ENCODE measurements around the gene CRYBG1.

Gene CRYBG1

DNA sequence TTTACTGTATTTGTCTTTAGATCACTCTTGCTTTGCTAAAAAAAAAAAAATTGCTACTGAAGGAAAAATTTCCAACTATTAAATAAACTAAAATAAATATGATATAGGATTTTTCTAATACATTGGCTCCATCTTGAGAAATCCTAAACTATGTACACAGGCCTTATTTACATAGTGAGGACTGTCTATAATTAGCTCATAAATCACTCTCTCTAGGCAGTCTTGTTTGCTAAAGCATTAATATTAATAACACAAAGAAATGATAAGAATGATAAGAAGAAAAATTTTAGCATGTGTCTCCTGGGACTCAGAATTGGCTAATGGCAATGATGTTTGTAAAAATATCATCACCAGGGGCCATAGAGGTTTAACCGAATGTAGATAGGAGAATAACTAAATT, 13.3 kb upstream of the CRYBG1 start:
- no peaks in the 10 kb centered on the region for H3K4me1 ChIP-seq (ENCODE audit: control insufficient read depth, insufficient read depth, low read length)
- H3K27ac ChIP-seq (ENCODE audit: low read depth, low read length), result no peak overlapping the region
- no peaks in the 10 kb centered on the region for H3K9me3 ChIP-seq (ENCODE audit: control insufficient read depth, insufficient read depth, low read depth, low read length)
- no peaks in the 10 kb centered on the region for H3K36me3 ChIP-seq (ENCODE audit: control insufficient read depth, insufficient read depth, low read length)
- no peaks in the 10 kb centered on the region for H3K27me3 ChIP-seq (ENCODE audit: control insufficient read depth, insufficient read depth, low read length)
- H3K9ac ChIP-seq (ENCODE audit: low read length), result no peak overlapping the region
- no peak overlapping the region for H3K4me3 ChIP-seq (ENCODE audit: low read depth, low read length)

DNA sequence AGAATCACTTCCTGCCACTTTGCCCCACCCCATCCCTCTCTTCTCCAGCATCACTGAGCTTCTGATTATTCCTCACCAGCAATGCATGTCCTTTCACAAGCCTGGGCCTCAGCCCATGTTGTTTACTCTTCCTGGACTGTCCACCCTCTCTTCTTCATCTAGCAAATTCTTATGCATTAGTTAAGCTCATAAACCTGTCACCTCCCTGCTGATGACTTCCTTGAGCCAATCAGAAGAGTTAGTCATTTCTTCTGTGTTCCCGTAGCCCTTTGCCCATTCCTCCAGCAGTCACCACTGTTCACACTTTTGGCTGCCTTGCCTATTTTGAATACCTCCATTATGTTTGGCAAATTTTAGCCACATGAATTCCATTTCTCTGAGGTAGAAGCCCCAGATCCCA, 4.1 kb upstream of the CRYBG1 start:
- H3K36me3 ChIP-seq (ENCODE audit: control insufficient read depth, insufficient read depth, low read length), result no peaks in the 10 kb centered on the region
- H3K9ac ChIP-seq (ENCODE audit: low read length), result no peak overlapping the region
- peaks cover 17% of the 10 kb centered on the region for H3K27me3 ChIP-seq (ENCODE audit: control insufficient read depth, insufficient read depth, low read length)
- H3K27ac ChIP-seq (ENCODE audit: low read depth, low read length), result no peak overlapping the region
- no peak overlapping the region for H3K4me3 ChIP-seq (ENCODE audit: low read depth, low read length)
- H3K9me3 ChIP-seq (ENCODE audit: control insufficient read depth, insufficient read depth, low read depth, low read length), result no peaks in the 10 kb centered on the region
- H3K4me1 ChIP-seq (ENCODE audit: control insufficient read depth, insufficient read depth, low read length), result 0 out of 2 replicates have a peak, but pooled peaks cover 3% of the 10 kb centered on the region

DNA sequence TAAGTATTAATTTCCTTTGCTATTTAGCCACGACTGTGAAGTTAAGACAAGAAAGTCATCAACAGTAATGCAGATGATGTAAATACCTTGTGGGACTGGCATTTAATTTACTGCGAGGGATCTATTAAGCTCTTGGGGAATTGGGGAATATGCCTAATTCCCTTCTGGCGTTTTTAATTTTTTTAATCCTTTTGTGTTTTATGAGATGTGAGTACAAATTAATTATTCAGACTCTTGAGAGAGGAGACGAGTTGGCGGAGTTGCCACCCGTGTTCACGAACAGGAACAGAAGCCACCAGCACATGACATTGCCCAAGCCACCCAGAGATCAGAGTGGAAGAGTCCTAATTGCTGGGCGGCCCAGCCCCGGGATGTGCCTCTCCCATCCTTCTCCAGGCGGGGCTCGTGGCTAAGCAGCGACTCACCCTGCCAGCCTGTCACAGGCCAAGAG, 533 bp upstream of the CRYBG1 start:
- Histone ChIP-seq H3K27ac (ENCODE audit: low read depth, low read length) (no peak overlapping the region), H3K9ac (ENCODE audit: low read length) (no peak overlapping the region), H3K36me3 (ENCODE audit: control insufficient read depth, insufficient read depth, low read length) (no peaks in the 10 kb centered on the region), H3K9me3 (ENCODE audit: control insufficient read depth, insufficient read depth, low read depth, low read length) (no peaks in the 10 kb centered on the region), H3K4me1 (ENCODE audit: control insufficient read depth, insufficient read depth, low read length) (0 out of 2 replicates have a peak, but pooled peaks cover 3% of the 10 kb centered on the region), H3K27me3 (ENCODE audit: control insufficient read depth, insufficient read depth, low read length) (peaks cover 23% of the 10 kb centered on the region), H3K4me3 (ENCODE audit: low read depth, low read length) (peak overlapping the region; percentile 85)

DNA sequence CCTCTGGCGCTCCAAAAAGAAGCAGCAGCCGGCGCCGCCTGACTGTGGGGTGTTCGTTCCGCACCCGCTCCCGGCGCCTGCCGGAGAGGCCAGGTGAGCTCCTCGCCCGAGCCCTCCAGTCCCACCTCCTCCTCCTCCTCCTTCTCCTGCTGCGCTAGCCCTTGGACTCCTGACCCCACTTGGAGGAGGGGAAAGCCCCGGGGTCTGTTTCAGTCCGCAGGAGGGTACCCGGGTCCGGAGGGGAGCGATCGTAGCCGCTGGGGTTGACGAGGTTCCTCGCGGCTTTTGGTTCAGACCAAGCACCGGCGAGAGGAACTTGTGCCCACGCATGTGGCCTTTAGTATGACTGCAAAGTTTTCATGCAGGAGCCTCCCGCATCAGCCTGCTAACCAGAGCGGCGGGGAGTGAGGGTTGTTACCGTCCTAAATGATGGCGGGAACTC, 493 bp downstream of the CRYBG1 start:
- Histone ChIP-seq H3K9ac (ENCODE audit: low read length) (peak overlapping the region; percentile 9), H3K27me3 (ENCODE audit: control insufficient read depth, insufficient read depth, low read length) (peaks cover 23% of the 10 kb centered on the region), H3K9me3 (ENCODE audit: control insufficient read depth, insufficient read depth, low read depth, low read length) (no peaks in the 10 kb centered on the region), H3K4me3 (ENCODE audit: low read depth, low read length) (peak overlapping the region; percentile 85), H3K36me3 (ENCODE audit: control insufficient read depth, insufficient read depth, low read length) (no peaks in the 10 kb centered on the region), H3K27ac (ENCODE audit: low read depth, low read length) (no peak overlapping the region), H3K4me1 (ENCODE audit: control insufficient read depth, insufficient read depth, low read length) (0 out of 2 replicates have a peak, but pooled peaks cover 3% of the 10 kb centered on the region)

DNA sequence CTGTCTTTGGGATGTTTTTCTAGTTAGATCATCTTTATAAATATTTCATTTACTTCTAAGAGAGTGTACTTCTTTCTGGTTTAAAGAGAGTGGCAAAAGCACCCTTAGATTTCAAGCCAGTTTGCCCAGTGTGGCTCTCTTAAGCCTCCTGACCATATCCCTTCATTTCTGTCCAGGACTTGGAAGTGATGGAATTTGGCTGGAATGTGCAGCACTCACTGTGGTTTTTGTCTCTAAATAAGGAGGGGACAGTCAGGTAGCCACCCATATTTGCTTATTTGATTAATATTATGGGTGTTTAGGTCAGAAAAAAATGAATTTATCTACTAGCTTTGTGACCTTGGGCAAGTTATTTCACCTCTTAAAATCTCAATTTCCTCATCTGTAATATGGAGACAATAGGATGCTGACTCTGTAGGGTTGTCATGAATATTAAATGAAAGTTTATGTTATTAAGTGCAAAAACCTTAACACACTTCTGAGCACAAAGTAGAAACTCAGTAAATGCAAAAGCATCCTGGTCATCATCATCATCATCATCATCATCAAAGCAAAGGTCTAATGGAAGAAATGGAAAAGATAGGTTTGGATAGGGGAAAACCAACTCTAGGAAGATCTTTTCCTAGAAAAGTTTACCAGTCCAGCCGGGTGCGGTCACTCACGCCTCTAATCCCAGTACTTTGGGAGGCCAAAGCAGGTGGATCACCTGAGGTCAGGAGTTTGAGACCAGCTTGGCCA, 3.1 kb downstream of the CRYBG1 start:
- no peak overlapping the region for H3K27ac ChIP-seq (ENCODE audit: low read depth, low read length)
- H3K27me3 ChIP-seq (ENCODE audit: control insufficient read depth, insufficient read depth, low read length), result peaks cover 23% of the 10 kb centered on the region
- H3K9me3 ChIP-seq (ENCODE audit: control insufficient read depth, insufficient read depth, low read depth, low read length), result no peaks in the 10 kb centered on the region
- H3K36me3 ChIP-seq (ENCODE audit: control insufficient read depth, insufficient read depth, low read length), result no peaks in the 10 kb centered on the region
- H3K4me1 ChIP-seq (ENCODE audit: control insufficient read depth, insufficient read depth, low read length), result 0 out of 2 replicates have a peak, but pooled peaks cover 3% of the 10 kb centered on the region
- H3K4me3 ChIP-seq (ENCODE audit: low read depth, low read length), result no peak overlapping the region
- H3K9ac ChIP-seq (ENCODE audit: low read length), result no peak overlapping the region

DNA sequence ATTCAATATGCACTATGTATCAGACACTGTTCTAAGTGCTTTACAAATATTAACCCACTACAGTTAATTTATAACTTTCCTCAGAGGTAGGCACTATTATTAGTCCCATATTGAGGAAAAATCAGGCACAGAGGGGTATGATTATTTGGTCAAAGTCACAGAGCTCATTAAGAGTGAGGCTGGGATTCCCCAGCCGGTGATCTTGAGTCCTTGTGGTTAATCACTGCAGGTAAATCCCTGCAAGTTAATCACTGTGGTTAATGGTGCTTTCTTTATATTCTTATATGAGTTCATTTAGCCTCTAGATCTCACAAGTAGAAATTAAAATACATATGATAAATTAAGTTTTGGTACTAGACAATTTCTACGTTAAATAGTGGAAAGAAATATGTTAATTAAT, 9.2 kb downstream of the CRYBG1 start:
- no peak overlapping the region for H3K27ac ChIP-seq (ENCODE audit: low read depth, low read length)
- H3K36me3 ChIP-seq (ENCODE audit: control insufficient read depth, insufficient read depth, low read length), result no peaks in the 10 kb centered on the region
- H3K4me1 ChIP-seq (ENCODE audit: control insufficient read depth, insufficient read depth, low read length), result peaks cover 5% of the 10 kb centered on the region; the same call in 1 of the 2 replicates
- no peak overlapping the region for H3K9ac ChIP-seq (ENCODE audit: low read length)
- no peaks in the 10 kb centered on the region for H3K27me3 ChIP-seq (ENCODE audit: control insufficient read depth, insufficient read depth, low read length)
- H3K9me3 ChIP-seq (ENCODE audit: control insufficient read depth, insufficient read depth, low read depth, low read length), result no peaks in the 10 kb centered on the region
- no peak overlapping the region for H3K4me3 ChIP-seq (ENCODE audit: low read depth, low read length)

DNA sequence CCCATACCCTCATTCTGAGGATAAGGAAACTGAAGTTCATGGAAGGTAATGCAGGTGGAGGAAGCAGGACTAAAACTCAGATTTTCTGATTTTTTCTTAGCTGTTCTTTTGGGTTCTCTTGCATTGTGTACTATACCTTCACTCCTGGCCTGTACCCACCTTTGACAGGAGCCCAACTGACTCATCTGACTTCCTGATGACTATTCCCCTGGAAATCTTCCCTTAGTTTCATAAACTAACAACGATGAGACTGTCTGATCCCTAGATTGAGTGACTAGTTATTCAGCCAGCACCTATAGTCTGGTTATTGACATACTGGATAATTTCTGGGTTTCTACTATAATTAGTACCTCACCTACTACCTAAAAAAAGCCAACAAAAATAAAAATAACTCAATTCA, 10.1 kb downstream of the CRYBG1 start:
- H3K4me1 ChIP-seq (ENCODE audit: control insufficient read depth, insufficient read depth, low read length), result peaks cover 5% of the 10 kb centered on the region; the same call in 1 of the 2 replicates
- H3K27me3 ChIP-seq (ENCODE audit: control insufficient read depth, insufficient read depth, low read length), result no peaks in the 10 kb centered on the region
- H3K9ac ChIP-seq (ENCODE audit: low read length), result no peak overlapping the region
- H3K4me3 ChIP-seq (ENCODE audit: low read depth, low read length), result no peak overlapping the region
- no peaks in the 10 kb centered on the region for H3K9me3 ChIP-seq (ENCODE audit: control insufficient read depth, insufficient read depth, low read depth, low read length)
- H3K27ac ChIP-seq (ENCODE audit: low read depth, low read length), result no peak overlapping the region
- no peaks in the 10 kb centered on the region for H3K36me3 ChIP-seq (ENCODE audit: control insufficient read depth, insufficient read depth, low read length)

DNA sequence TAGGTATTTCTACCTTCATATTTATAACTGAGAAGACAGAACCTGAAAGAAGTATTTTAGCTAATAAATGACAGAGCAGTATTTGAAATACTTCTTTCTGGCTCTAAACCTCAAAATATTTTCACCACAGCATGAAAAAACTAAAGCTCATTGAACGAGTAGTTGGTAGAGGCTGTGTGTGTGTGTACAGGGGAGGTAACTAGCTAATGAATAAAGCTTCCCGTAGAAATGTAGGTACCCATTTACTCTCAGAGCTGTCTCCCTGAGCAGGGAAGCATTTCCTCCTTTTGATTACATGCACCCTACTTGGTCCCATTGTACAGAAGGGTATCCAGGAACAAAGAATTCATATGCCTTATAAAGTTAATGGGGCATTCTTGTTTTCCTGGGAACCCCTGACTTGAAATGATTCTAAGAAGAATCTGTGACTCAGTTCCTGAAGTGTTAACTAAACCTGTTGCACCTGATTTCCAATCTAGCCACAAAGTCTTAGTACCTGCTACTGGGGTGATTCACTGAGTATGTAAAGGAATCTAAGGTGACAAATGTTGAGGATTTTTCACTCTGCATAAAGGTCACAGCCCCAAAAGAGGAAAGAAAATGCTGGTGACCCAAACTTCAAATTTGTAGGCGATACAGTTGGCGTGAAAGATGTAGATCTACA, 12.5 kb downstream of the CRYBG1 start:
- Histone ChIP-seq H3K36me3 (ENCODE audit: control insufficient read depth, insufficient read depth, low read length) (no peaks in the 10 kb centered on the region), H3K4me1 (ENCODE audit: control insufficient read depth, insufficient read depth, low read length) (peaks cover 5% of the 10 kb centered on the region; the same call in 1 of the 2 replicates)

DNA sequence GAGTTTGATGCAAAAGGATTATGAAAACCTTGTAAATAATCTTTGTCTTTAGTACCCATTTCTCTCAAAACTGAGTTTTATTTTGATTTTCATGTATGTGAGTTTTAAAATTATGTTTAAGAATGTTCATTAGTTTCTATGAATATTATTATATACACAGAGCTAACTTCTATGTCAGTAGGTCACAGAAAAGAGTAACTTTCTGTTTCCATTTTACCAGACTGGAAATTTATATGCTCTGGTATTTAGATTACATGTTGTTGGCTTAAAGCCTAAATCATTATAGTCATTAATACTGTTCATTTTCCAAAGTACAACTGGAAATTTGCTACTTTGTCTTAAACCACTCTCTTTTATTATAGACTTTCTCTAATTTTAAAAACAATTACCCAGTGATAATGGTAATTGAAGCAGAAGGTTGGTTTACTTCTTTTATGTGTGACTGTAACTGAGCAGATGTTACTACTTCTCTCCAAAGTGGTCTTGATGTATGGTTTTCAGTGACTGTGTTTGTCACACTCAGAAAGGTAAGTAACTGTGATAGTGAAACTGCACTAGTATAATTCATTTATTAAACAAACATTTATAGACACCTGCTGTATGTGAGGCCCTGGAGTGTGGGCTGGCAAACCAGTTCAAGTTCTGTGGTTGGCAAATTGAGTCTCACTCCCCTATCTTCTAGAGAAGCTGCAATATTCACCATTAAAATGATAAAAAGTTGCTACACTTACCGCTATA, 13.2 kb downstream of the CRYBG1 start:
- Histone ChIP-seq H3K9me3 (ENCODE audit: control insufficient read depth, insufficient read depth, low read depth, low read length) (no peaks in the 10 kb centered on the region), H3K27me3 (ENCODE audit: control insufficient read depth, insufficient read depth, low read length) (no peaks in the 10 kb centered on the region), H3K9ac (ENCODE audit: low read length) (no peak overlapping the region), H3K27ac (ENCODE audit: low read depth, low read length) (no peak overlapping the region), H3K4me1 (ENCODE audit: control insufficient read depth, insufficient read depth, low read length) (peaks cover 5% of the 10 kb centered on the region; the same call in 1 of the 2 replicates), H3K4me3 (ENCODE audit: low read depth, low read length) (no peak overlapping the region), H3K36me3 (ENCODE audit: control insufficient read depth, insufficient read depth, low read length) (no peaks in the 10 kb centered on the region)

More for the DNA sequence above, 12.5 kb downstream of the CRYBG1 start:
- H3K4me3 ChIP-seq (ENCODE audit: low read depth, low read length), result no peak overlapping the region
- H3K9me3 ChIP-seq (ENCODE audit: control insufficient read depth, insufficient read depth, low read depth, low read length), result no peaks in the 10 kb centered on the region
- H3K27ac ChIP-seq (ENCODE audit: low read depth, low read length), result no peak overlapping the region
- H3K9ac ChIP-seq (ENCODE audit: low read length), result no peak overlapping the region
- H3K27me3 ChIP-seq (ENCODE audit: control insufficient read depth, insufficient read depth, low read length), result no peaks in the 10 kb centered on the region

DNA sequence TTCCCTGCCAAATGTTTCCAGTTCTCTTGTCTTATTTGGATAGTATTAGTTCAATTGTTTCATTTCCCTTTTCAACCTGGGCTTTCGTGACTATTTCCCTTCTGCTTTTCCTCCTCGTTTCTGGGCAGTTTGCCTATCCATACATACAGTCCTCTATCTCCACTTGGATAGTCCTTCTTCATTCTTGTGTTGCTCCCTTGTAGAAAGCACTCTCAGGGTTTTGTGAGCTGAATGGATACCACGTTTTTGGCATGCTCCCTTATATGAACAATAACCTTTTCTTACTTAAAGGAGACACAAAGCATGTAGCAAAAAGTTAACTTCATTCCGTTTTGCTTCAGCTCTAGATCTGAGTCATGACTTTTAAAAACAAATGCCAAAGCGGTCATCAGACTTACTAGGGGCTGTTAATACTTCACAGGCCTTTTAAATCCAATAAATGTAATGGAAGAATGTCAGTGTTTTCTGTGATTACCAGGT, 16.6 kb downstream of the CRYBG1 start:
- Histone ChIP-seq H3K9me3 (ENCODE audit: control insufficient read depth, insufficient read depth, low read depth, low read length) (no peaks in the 10 kb centered on the region), H3K36me3 (ENCODE audit: control insufficient read depth, insufficient read depth, low read length) (no peaks in the 10 kb centered on the region), H3K4me1 (ENCODE audit: control insufficient read depth, insufficient read depth, low read length) (no peaks in the 10 kb centered on the region; the same call in 1 of the 2 replicates), H3K27ac (ENCODE audit: low read depth, low read length) (no peak overlapping the region), H3K9ac (ENCODE audit: low read length) (no peak overlapping the region), H3K4me3 (ENCODE audit: low read depth, low read length) (no peak overlapping the region), H3K27me3 (ENCODE audit: control insufficient read depth, insufficient read depth, low read length) (no peaks in the 10 kb centered on the region)
